NCI-H146 treated with DMSO at 0.1 percent for 48 hours (cell line): ENCODE data around the gene RABGGTA.
"Not testable (repeated sequence)": the region's sequence is repeated elsewhere in the genome, so short reads cannot be mapped to it uniquely, and the experiment has no call there.

Experiments
- DNase-seq: peaks from one replicate; lab custom pipeline; 2025; ENCODE audit not compliant: unreplicated experiment; lab: John Stamatoyannopoulos, UW

Gene RABGGTA

DNA sequence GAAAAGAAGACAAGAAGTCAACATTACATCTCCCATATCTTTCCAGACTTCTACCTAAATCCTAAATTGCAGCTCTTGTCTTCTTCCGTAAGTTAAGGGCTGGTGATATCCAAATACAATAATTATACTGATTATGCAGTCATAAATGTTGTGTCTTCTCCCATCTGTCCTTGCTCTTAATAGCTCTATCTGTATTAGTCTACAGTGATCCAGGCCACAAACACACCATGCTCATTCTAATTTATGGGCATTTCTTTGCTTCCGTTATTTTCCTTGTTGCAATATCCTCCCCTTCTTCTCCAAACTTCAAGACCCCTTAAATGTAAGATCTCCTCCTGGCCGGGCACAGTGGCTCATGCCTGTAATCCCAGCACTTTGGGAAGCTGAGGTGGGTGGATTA, 51.9 kb downstream of the RABGGTA start:
- no peak for DNase-seq

- DNase-seq = no peak
Observed at GRCh38 chr14:24219080-24219479, 52.3 kb downstream of the RABGGTA start.

- DNase-seq = not testable (repeated sequence)
Observed at GRCh38 chr14:24216876-24217275, 54.5 kb downstream of the RABGGTA start.

DNA sequence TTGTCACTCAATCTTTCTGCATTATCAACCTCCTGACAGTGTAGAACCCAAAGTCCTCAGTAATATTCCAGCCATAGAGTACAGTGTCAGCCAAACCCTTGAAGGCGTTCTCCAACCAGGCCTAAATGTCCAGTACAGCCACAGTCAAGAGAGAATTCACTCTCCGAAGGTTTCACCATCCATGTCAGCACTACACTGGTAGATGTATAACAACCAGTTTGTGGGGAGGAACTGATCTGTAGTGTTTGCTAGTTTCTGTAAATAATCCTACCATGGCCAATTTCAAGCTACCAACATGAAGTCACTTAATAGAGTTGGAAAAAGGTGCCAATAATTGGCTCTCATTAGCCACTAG, 55.1 kb downstream of the RABGGTA start:
- DNase-seq = no peak
